Left ventricle myocardium inferior (tissue), 1 donor: Measurements from ENCODE around the gene THEM5. TPM values are rescaled to one million over a fixed set of nuclear protein-coding genes. Genes with fewer than 3 reads are reported as not detected.

Experiments used
- DNase-seq: peaks from one replicate; pipeline ENCODE4 v3.0.0-alpha.2; 2020
- H3K27ac ChIP-seq: fragments of 200-600 bp; replicated peaks from 2 replicates; pipeline ENCODE4 v1.8.0; 2021
- H3K27me3 ChIP-seq: fragments of 200-600 bp; 2 replicates; pipeline ENCODE4 v1.8.0; 2021; ENCODE audit warnings: low read depth
- H3K36me3 ChIP-seq: fragments of 200-600 bp; 2 replicates; pipeline ENCODE4 v1.8.0; 2021
- H3K4me1 ChIP-seq: fragments of 200-600 bp; 2 replicates; pipeline ENCODE4 v1.8.0; 2021
- H3K4me3 ChIP-seq: fragments of 200-600 bp; 2 replicates; pipeline ENCODE4 v1.8.0; 2021; ENCODE audit warnings: mild to moderate bottlenecking, moderate library complexity
- H3K9me3 ChIP-seq: fragments of 200-600 bp; replicated peaks from 2 replicates; pipeline ENCODE4 v1.8.0; 2021
- CTCF ChIP-seq: fragments of 200-600 bp; IDR thresholded peaks from 2 replicates; pipeline ENCODE4 v1.8.0; 2021; ENCODE audit warnings: antibody characterized with exemption, mild to moderate bottlenecking, borderline replicate concordance
- intact Hi-C: fragments of 100-400 bp; cut with micrococcal nuclease; formaldehyde crosslinking; loops from one replicate; pipeline ENCODE4 v1.11.0; 2022
- total RNA-seq: library from RNA; stranded (reverse); fragmentation: NEBNext Ultra II Directional; extraction: Animal tissue kit (Norgen Biotek cat#: 25700); gene quantifications from one replicate; pipeline ENCODE4 v1.2.1, GENCODE V29; 2021
- donor health status: DM: no; HTN: yes; CAD: no; lungs with severe emphysema.

THEM5 gene
- total RNA-seq, 1 donor from 2014 or later: not detected

- no peak for TF ChIP-seq CTCF
- Histone ChIP-seq H3K27ac (no peak overlapping the region), H3K4me1 (peaks cover 32% of the 10 kb centered on the region), H3K4me3 (no peak overlapping the region), H3K27me3 (no peaks in the 10 kb centered on the region), H3K36me3 (no peaks in the 10 kb centered on the region), H3K9me3 (no peaks in the 10 kb centered on the region)
- DNase-seq: no peak
- intact Hi-C loops: no loop called here
Measured at GRCh38 chr1:151823175-151823574, 30.3 kb downstream of the THEM5 start.

DNA sequence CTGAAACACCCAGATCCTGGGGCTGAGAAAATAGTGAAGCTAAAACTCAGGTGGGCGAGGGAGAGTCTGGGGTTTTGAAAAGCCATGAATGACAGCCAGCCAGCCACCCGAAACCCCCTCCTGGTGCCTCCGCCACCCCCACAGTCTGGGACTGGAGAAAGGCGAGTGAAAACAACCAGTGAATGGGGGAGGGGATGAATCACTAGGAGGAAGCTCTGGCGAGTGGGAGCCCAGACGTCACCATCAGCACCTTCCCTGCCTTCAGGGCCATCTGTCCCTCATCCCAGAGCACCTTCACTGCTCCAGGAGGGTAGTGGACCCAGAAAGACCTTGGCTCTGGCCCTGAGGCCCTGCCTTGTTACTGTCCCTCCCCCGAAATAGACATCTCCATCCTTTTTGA lies 31.1 kb downstream of the THEM5 start:
- Histone ChIP-seq H3K27me3 (no peaks in the 10 kb centered on the region), H3K4me3 (no peak overlapping the region), H3K36me3 (no peaks in the 10 kb centered on the region), H3K27ac (no peak overlapping the region), H3K9me3 (no peaks in the 10 kb centered on the region), H3K4me1 (peaks cover 28% of the 10 kb centered on the region)
- DNase-seq: no peak
- intact Hi-C loops: no loop called here
- no peak for TF ChIP-seq CTCF

- no peak overlapping the region for H3K27ac ChIP-seq
- H3K9me3 ChIP-seq: no peaks in the 10 kb centered on the region
- H3K4me3 ChIP-seq: no peak overlapping the region
- no peaks in the 10 kb centered on the region for H3K27me3 ChIP-seq
- intact Hi-C loops: no loop called here
- H3K36me3 ChIP-seq: peaks cover 5% of the 10 kb centered on the region
- no peak for TF ChIP-seq CTCF
- no peak for DNase-seq
- peaks cover 22% of the 10 kb centered on the region for H3K4me1 ChIP-seq
Measured at GRCh38 chr1:151820940-151821339, 32.6 kb downstream of the THEM5 start.

- Histone ChIP-seq H3K4me3 (no peak overlapping the region), H3K36me3 (peaks cover 5% of the 10 kb centered on the region), H3K27ac (no peak overlapping the region), H3K9me3 (no peaks in the 10 kb centered on the region), H3K4me1 (peaks cover 16% of the 10 kb centered on the region), H3K27me3 (no peaks in the 10 kb centered on the region)
- TF ChIP-seq CTCF: no peak
- no peak for DNase-seq
- intact Hi-C loops: no loop called here
Measured at GRCh38 chr1:151819976-151820623, 33.4 kb downstream of the THEM5 start.

DNA sequence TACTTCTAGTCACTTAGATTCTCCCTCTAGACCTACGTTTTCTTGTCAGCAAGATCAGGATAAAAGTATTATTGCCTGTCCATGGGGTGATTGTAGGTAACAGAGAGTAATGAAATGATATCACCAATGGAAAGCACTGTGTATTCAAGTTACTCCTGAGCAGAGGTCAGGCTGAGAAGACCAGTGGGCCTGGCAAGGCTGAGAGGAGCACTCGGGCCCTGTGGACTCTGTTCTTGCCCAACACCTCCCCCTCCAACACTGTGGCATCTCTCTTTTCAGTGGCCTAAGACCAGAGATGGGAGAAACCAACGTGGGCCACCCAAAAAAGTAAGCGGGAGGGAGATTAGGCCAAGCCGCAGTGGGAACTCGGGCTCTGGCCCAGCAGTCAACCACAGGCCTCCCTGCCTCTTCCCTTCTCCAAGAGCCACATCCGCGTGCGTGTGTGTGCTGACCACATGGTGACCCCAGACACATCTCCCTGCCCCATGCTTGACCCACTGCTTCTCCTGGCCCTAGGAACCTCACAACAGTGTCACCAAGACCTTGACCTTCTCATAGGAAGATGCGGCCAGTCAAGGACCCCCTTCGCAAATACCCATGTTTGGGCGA lies 34.2 kb downstream of the THEM5 start:
- Histone ChIP-seq H3K27me3 (no peaks in the 10 kb centered on the region), H3K9me3 (no peaks in the 10 kb centered on the region), H3K4me1 (peaks cover 16% of the 10 kb centered on the region), H3K4me3 (no peak overlapping the region), H3K27ac (no peak overlapping the region), H3K36me3 (peaks cover 5% of the 10 kb centered on the region)
- intact Hi-C loops: no loop called here
- DNase-seq: no peak
- TF ChIP-seq CTCF: no peak
